Measurements from ENCODE around the gene CENPC. TPM values are rescaled to one million over a fixed set of nuclear protein-coding genes. Genes with fewer than 3 reads are reported as not detected.
"Not testable (repeated sequence)": the region's sequence is repeated elsewhere in the genome, so short reads cannot be mapped to it uniquely, and the experiment has no call there.

CENPC gene
- total and polyA plus RNA-seq, 12 donors = 2.3 to 12.9 (median 10.6) TPM

GRCh38 chr4:67558493-67558892 lies 13.2 kb upstream of the CENPC start, which contains the start of gene STAP1:
Gene STAP1 (plus strand): TSS chr4:67558727. CDS start chr4:67558810, 83 bp downstream.
- Histone ChIP-seq H3K9me3 (no peaks in the 10 kb centered on the region), H3K36me3 (no peaks in the 10 kb centered on the region), H3K4me1 (peaks cover 0 to 7% (median 0%) of the 10 kb centered on the region in 9 donors), H3K4me3 (peak within 1 kb of the TSS in 1 of 10 donors; percentile 42), H3K27ac (peak within 1 kb of the TSS in 1 of 10 donors; percentile 60), H3K27me3 (no peaks in the 10 kb centered on the region)
- intact Hi-C loops (cut with DNase I) = no loop called here
- WGBS, 2 donors = 78 to 84% methylated on average over 4 of the region's 4 CpGs
- ATAC-seq = no peak
- no peak for TF ChIP-seq CTCF (IDR thresholded peaks at IDR 0.05)
- no peak for DNase-seq

DNA sequence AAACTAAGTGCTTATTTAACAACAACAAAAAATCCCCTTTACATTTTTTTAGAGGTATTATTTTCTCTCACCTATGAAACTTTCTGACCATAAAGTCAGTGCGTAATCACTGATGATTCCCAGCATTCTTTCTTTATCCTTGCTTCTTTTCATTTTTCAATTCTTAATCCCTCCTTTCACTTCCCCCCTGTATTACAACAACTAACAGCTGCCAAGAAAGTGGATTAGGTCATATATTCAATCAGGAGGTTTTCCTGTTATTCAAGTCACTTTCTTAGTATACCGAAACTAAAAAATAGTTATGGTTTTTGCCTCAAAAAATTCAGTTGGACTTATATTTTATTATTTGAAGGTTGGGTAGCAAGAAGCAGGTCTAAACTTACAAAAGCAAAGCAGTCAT lies 11.1 kb upstream of the CENPC start:
- Histone ChIP-seq H3K36me3 (no peaks in the 10 kb centered on the region), H3K9me3 (no peaks in the 10 kb centered on the region), H3K4me1 (peaks cover 0 to 7% (median 0%) of the 10 kb centered on the region in 9 donors), H3K4me3 (no peak overlapping the region), H3K27ac (peak overlapping the region in 2 of 10 donors; percentile 24 to 40), H3K27me3 (no peaks in the 10 kb centered on the region)
- DNase-seq = no peak
- 31 to 33% methylated on average over 2 of the region's 2 CpGs for WGBS, 2 donors
- intact Hi-C loops (cut with DNase I) = no loop called here
- no peak for ATAC-seq
- no peak for TF ChIP-seq CTCF (IDR thresholded peaks at IDR 0.05)

DNA sequence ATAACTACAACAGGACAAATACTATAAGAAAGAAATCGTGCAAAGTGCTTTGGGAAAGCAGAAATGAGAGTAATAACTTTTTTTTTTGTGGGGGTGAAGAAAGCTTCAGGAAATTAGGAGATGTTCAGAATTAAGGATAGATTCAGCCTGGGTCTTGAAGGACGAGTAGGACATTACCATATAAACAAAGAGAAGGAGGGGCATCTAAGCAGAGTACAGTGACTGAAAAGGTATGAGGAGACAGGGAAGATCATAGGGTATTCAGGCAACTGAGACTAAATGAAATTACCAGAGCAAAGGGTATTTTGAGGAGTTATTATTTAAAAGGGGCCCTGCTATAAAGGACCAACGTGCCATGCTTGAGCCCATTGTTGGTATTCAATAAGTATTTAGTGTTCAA lies 10.1 kb upstream of the CENPC start:
- peaks cover 0 to 7% (median 0%) of the 10 kb centered on the region in 9 donors for H3K4me1 ChIP-seq
- no peaks in the 10 kb centered on the region for H3K36me3 ChIP-seq
- H3K4me3 ChIP-seq = no peak overlapping the region
- ATAC-seq = no peak
- H3K9me3 ChIP-seq = no peaks in the 10 kb centered on the region
- no peak for TF ChIP-seq CTCF (IDR thresholded peaks at IDR 0.05)
- no peak for DNase-seq
- WGBS, 2 donors = 83 to 86% methylated on average over 3 of the region's 3 CpGs
- H3K27ac ChIP-seq = no peak overlapping the region
- H3K27me3 ChIP-seq = no peaks in the 10 kb centered on the region
- intact Hi-C loops (cut with DNase I) = no loop called here

DNA sequence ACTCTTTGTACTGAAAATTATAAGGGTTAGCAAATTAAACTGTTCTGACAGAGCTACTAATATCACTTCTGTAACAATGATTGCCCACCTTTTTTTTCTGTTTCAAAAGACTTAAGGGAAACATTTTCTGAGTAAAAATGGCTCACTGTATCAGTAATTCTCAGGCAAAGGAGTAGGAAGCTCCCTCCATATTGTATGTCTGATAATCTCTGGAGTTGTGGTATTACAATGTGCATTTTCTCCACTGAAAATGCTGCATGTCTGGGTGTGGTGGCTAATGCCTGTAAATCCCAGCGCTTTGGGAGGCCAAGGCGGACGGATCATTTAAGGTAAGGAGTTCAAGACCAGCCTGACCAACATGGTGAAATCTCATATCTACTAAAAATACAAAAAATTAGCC lies 8.8 kb upstream of the CENPC start:
- intact Hi-C loops (cut with DNase I) = no loop called here
- ATAC-seq (no peak), DNase-seq (no peak)
- no peak for TF ChIP-seq CTCF (IDR thresholded peaks at IDR 0.05)
- Histone ChIP-seq H3K4me3 (no peak overlapping the region), H3K27me3 (no peaks in the 10 kb centered on the region), H3K36me3 (no peaks in the 10 kb centered on the region), H3K27ac (no peak overlapping the region), H3K4me1 (peaks cover 0 to 7% (median 0%) of the 10 kb centered on the region in 9 donors), H3K9me3 (no peaks in the 10 kb centered on the region)
- 70 to 90% methylated on average over 3 of the region's 3 CpGs for WGBS, 2 donors

GRCh38 chr4:67552146-67552792 lies 7.0 kb upstream of the CENPC start:
- H3K27ac ChIP-seq; ATAC-seq; H3K36me3 ChIP-seq; H3K9me3 ChIP-seq; intact Hi-C loops (cut with DNase I); DNase-seq; H3K4me3 ChIP-seq; H3K4me1 ChIP-seq; H3K27me3 ChIP-seq: not testable (repeated sequence)
- WGBS, 2 donors = 49 to 56% methylated on average over 4 of the region's 4 CpGs

Data from heart right ventricle (tissue), 16 donors.